Renal pelvis (tissue), 4 donors: ENCODE results near the gene PTPRN2. TPM values are rescaled to one million over a fixed set of nuclear protein-coding genes. Genes with fewer than 3 reads are reported as not detected.

Source experiments
- DNase-seq: peaks from one replicate; pipeline ENCODE4 v3.0.0-alpha.2; 2013
- polyA plus RNA-seq, 3 donors: library from polyadenylated mRNA; unstranded; fragments of 120-200 nt; gene quantifications; one replicate each; pipeline ENCODE4 v1.2.1, GENCODE V29; 2013; ENCODE audit not compliant: insufficient read length in 3 of 3

PTPRN2 gene
- polyA plus RNA-seq, 3 donors: 6.6 to 7.5 (median 7.4) TPM

DNA sequence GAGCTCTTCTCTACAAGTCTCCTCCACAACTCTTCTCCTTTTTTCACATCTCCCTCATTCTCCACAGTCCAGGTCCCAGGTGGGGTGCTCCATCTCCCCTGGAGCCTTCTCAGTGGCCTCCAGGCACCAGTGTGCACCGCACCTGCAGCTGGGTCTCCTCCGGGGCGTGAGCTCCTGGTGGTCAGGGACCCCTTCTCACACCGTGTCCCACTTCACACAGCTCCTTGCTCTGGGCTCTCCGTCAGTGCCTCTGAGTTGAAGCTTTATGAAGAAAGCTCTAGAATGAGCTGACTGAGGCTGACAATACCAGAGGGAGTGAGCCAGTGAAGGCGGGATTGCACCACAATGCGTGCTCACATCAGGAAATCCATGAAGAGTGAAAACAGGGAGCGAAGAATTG, 960.6 kb downstream of the PTPRN2 start:
- no peak for DNase-seq

DNA sequence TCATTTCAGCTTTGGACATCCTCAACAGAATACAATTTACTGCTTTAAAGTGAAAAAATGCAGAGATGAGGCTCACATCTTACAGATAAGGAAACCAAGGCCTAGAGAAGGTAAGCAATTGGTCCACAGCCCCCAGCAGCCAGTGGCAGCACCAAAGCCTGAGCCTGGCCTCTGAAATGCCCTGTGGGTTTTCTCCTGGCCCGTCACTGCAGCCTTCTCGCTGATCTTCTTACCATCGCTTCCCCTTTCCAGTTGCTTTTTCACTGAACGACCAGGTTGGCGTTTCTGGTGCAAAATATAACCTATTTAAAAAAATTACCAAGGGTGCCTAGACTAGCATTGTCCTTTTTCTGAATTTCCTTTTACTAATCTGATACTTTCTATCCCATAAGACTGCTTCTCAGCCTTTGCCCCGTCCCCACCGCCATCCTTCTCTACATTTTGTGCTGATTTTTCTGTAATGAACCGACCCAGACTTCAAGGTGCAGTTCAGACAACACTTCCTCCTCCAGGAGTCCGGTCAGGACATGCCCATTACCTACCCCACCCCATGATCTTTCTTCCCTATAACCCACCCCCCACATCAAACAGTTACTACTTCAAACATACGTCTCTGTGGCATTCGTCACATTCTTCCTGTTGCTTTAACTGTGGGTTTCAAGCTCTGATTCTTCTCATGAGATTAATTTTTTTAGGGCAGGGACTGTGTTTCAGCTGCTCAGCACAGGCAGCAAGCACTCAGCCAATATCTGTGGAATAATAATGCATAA, 961.5 kb downstream of the PTPRN2 start:
- DNase-seq: no peak

GRCh38 chr7:157623556-157623955, 964.1 kb downstream of the PTPRN2 start:
- DNase-seq: no peak

- DNase-seq: no peak
Observed at GRCh38 chr7:157622408-157623205, 965.0 kb downstream of the PTPRN2 start.

GRCh38 chr7:157622000-157622399, 965.6 kb downstream of the PTPRN2 start:
- no peak for DNase-seq

- no peak for DNase-seq
Observed at GRCh38 chr7:157621131-157621681, 966.4 kb downstream of the PTPRN2 start.

GRCh38 chr7:157620616-157621015, 967.0 kb downstream of the PTPRN2 start:
- no peak for DNase-seq

- DNase-seq: no peak
Observed at GRCh38 chr7:157619753-157620525, 967.7 kb downstream of the PTPRN2 start.

DNA sequence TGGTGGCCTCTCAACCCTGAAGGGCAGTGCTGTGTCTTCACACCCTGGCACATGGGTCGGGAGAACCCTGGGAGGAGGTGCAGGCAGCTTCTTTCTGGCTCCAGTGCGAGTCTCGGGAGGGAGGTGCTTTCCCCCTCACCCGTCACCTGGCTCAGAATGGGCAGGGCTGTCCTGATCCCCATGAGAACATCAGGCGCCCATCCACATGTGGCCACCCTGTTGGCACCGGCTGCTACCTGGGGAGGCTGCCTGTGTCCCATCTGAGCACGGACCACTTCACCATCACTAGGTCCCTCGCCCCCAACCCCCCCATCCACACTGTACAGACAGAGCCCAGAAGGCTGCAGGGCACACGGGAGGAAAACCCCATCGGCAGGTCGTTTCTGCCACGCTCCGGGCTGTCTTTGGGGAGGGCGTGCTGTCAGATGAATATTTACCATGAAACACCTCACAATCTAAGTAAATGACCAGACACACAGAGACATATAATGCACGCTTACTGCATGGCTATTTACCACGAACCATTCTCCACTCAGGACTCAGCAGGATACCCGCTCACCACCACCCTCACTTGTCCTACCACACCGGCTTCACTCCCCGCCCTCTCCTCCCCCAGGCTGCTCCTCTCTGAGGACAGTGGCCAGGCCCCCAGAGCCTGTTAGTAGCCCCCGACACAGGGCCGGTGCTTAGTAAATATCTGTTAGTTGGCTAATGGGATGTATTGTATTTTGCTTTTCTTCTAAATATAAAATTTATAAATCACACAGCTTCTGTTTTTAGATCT, 968.6 kb downstream of the PTPRN2 start:
- DNase-seq: no peak

GRCh38 chr7:157618091-157618726, 969.4 kb downstream of the PTPRN2 start:
- no peak for DNase-seq

GRCh38 chr7:157617401-157617800, 970.2 kb downstream of the PTPRN2 start:
- DNase-seq: no peak

GRCh38 chr7:157616931-157617330, 970.7 kb downstream of the PTPRN2 start:
- DNase-seq: no peak

DNA sequence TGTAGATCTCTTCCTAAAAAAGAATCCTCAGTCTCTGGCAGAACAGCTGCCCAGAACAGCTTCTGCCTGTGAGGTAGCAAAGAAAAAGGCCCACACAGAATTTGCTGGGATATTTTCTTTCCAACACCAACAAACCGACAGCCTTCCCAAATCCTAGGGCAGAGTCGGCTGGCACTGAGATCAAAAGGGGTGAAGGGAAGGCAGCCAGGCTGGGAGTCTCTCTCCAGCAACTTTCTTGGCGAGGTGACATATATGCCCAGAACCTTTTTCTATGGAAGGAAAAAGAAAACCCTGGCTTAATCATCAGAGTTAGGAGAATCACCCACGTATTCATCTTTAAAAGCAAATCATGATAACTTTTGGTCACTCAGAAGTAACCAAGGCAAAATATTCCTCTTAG, 971.2 kb downstream of the PTPRN2 start:
- DNase-seq: no peak

DNA sequence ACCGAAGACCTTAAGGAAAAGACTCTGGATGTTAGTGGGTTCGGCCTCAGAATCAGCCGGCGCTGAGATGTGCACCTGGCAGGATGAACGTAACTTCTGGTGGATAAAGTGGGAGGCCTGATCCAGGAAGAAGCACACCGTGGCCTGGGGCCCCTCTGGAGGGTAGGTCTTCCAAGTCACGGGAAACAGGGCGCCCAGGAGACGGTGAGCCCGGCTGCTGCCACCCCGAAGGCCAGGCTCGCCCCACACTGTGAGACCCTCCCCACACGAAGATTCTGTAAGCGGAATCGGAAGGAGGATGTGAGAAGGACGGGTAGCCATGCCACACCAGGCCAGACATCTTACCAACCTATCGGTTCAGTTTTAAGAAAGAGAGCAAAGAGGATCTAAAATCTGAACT, 971.8 kb downstream of the PTPRN2 start:
- no peak for DNase-seq

GRCh38 chr7:157615101-157615817, 972.4 kb downstream of the PTPRN2 start:
- no peak for DNase-seq

GRCh38 chr7:157614457-157615020, 973.1 kb downstream of the PTPRN2 start:
- no peak for DNase-seq

- DNase-seq: peak; percentile 39
Observed at GRCh38 chr7:157613575-157614322, 973.9 kb downstream of the PTPRN2 start.

DNA sequence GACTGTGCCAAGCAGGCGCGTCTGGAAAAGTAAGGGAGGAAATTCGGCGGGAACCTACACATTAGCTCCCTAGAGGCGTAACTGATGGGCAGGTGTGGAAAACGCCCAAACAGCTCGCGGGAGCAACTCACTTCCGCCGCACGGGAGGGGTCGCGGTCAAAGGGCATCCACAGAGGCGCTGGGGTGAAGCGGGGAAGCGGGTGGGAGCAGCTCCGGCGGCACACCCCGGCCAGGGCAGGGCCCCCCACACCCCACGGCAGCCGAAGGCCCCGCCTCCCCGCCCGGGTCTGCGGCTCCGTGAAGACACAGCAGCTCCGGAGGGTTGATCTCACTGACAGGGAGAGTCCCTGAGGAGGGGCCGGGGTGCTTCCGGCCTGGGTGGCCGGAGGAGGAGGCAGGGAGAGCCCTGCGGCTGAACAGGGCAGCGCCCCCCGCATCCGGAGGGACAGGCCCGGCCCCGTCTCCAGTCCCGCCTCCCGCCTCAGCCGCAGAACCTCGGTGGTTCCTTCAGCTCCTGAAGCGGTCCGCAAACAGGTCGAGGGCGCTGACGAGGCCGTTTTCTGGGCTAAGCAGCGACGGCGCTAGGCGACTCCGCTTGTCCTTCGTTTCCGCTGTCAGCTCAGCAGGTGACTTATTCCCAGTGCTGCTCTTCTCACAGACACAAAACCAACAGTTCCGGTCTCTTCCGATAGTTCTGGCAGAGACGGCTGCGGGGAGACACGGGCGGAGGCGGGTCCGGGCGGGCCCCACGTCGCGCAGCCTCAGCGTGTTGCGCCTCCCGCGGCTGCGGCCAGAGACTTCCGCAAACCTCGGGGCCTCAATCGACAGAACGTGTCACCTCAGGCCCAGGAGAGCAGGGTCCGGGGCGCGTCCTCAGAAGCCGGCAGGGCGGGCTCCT, 974.7 kb downstream of the PTPRN2 start:
- DNase-seq: peak; percentile 44
